Endothelial cell of umbilical vein (primary cell): Measurements from ENCODE around the gene ARHGDIB. TPM values are rescaled to one million over a fixed set of nuclear protein-coding genes. Genes with fewer than 3 reads are reported as not detected.

Experiments
- BruUV-seq: library from RNA; stranded (reverse); fragments of 400-500 nt; replicated peaks from 2 replicates; lab custom pipeline; 2021; lab: Mats Ljungman, UMichigan
- CTCF ChIA-PET: fragments of 300-600, 350-600 bp; sonication (Branson Sonifier 250); formaldehyde crosslinking; loops from one replicate; lab custom pipeline; 2021; ENCODE audit warnings: antibody characterized with exemption, inconsistent platforms; lab: Charles Lee
- POLR2A ChIA-PET: fragments of 300-600, 350-600 bp; sonication (Branson Sonifier 250); formaldehyde crosslinking; loops from one replicate; lab custom pipeline; 2021; ENCODE audit warnings: antibody characterized with exemption, inconsistent platforms; lab: Charles Lee
- DNase-seq: peaks from one replicate; pipeline ENCODE4 v3.0.0-alpha.2; 2011; ENCODE audit warnings: low read depth, low spot score
- FAIRE-seq: peaks from 2 replicates; lab custom pipeline; 2011; peaks lifted over from hg19 to GRCh38; lab: Jason Lieb, UNC
- H2AFZ ChIP-seq: 2 replicates; pipeline ENCODE4 v1.6.0; 2012; ENCODE audit warnings: low read depth, low read length, control low read depth, inconsistent platforms
- H3K27ac ChIP-seq: 2 replicates; pipeline ENCODE4 v1.5.1; 2011; ENCODE audit warnings: low read depth, mild to moderate bottlenecking, control low read depth, low read length, moderate library complexity; ENCODE audit not compliant: insufficient read depth
- H3K27me3 ChIP-seq, 2 experiments: 2 replicates each; pipeline versions ENCODE4 v1.6.0 to v1.6.1; 2011; ENCODE audit warnings: low read length in 2 of 2, mixed read lengths in 1 of 2; ENCODE audit not compliant: control insufficient read depth in 2 of 2, insufficient read depth in 2 of 2
- H3K36me3 ChIP-seq, 2 experiments: 2 replicates in 1 of 2; 3 replicates in 1 of 2; pipeline ENCODE4 v1.5.1; 2011; ENCODE audit warnings: low read length in 2 of 2, mild to moderate bottlenecking in 1 of 2, moderate library complexity in 1 of 2; ENCODE audit not compliant: control insufficient read depth in 2 of 2, insufficient read depth in 2 of 2; ENCODE audit errors: extremely low read depth in 1 of 2
- H3K4me1 ChIP-seq: 3 replicates; pipeline ENCODE4 v1.5.1; 2011; ENCODE audit warnings: mild to moderate bottlenecking, low read length; ENCODE audit not compliant: control insufficient read depth, insufficient read depth; ENCODE audit errors: extremely low read depth
- H3K4me2 ChIP-seq: 2 replicates; pipeline ENCODE4 v1.6.1; 2011; ENCODE audit warnings: low read length, control low read depth, mixed read lengths; ENCODE audit not compliant: insufficient read depth
- H3K4me3 ChIP-seq, 3 experiments: fragments of 200-600 bp in 1 of 3; sonication (generic), shearing (Covaris generic) in 1 of 3; replicated peaks in 1 of 3; 2 replicates each; pipeline ENCODE4 v1.5.1; 2011 to 2016; ENCODE audit warnings: control low read depth in 3 of 3, low read length in 3 of 3, mild to moderate bottlenecking in 2 of 3, inconsistent platforms in 1 of 3, low read depth in 1 of 3, moderate library complexity in 1 of 3; ENCODE audit not compliant: insufficient read depth in 1 of 3
- H3K79me2 ChIP-seq: 2 replicates; pipeline ENCODE4 v1.6.0; 2012; ENCODE audit warnings: low read length, inconsistent platforms; ENCODE audit not compliant: control insufficient read depth, insufficient read depth
- H3K9ac ChIP-seq: replicated peaks from 2 replicates; pipeline ENCODE3; 2011; ENCODE audit warnings: low read length, control low read depth; ENCODE audit not compliant: insufficient read depth; ENCODE audit errors: extremely low read depth
- H3K9me1 ChIP-seq: replicated peaks from 3 replicates; pipeline ENCODE4 v1.6.0; 2011; ENCODE audit warnings: mild to moderate bottlenecking, low read length; ENCODE audit not compliant: control insufficient read depth, insufficient read depth; ENCODE audit errors: extremely low read depth
- H3K9me3 ChIP-seq: replicated peaks from 2 replicates; pipeline ENCODE4 v1.5.1; 2012; ENCODE audit warnings: low read length, inconsistent platforms; ENCODE audit not compliant: control insufficient read depth, insufficient read depth
- H4K20me1 ChIP-seq: replicated peaks from 2 replicates; pipeline ENCODE3; 2011; ENCODE audit warnings: mild to moderate bottlenecking, low read length; ENCODE audit not compliant: control insufficient read depth, insufficient read depth; ENCODE audit errors: extremely low read depth
- EZH2 ChIP-seq: IDR thresholded peaks from 2 replicates; pipeline ENCODE4 v1.6.1; 2012; ENCODE audit warnings: borderline replicate concordance, low read depth, mild to moderate bottlenecking, moderate library complexity, low read length, inconsistent platforms; ENCODE audit not compliant: severe bottlenecking
- FOS ChIP-seq: IDR thresholded peaks from 2 replicates; pipeline ENCODE4 v1.6.1; 2011; ENCODE audit warnings: mild to moderate bottlenecking, low read length, moderate library complexity, borderline replicate concordance; ENCODE audit not compliant: insufficient read depth
- GATA2 ChIP-seq: IDR thresholded peaks from 2 replicates; pipeline ENCODE4 v1.7.0; 2011; ENCODE audit warnings: low read depth, mild to moderate bottlenecking, moderate library complexity, mixed read lengths, low read length; ENCODE audit not compliant: insufficient read length, insufficient read depth
- JUN ChIP-seq: IDR thresholded peaks from 2 replicates; pipeline ENCODE4 v1.6.1; 2011; ENCODE audit warnings: borderline replicate concordance, low read depth; ENCODE audit not compliant: insufficient read length, insufficient read depth
- MYC ChIP-seq: IDR thresholded peaks from one replicate; pipeline ENCODE4 v1.6.1; 2011; ENCODE audit warnings: mild to moderate bottlenecking, low read depth, low read length
- POLR2A ChIP-seq: IDR thresholded peaks from 2 replicates; pipeline ENCODE4 v1.6.1; 2012; ENCODE audit warnings: low read depth, mild to moderate bottlenecking, control low read depth, low read length
- POLR2AphosphoS5 ChIP-seq: IDR thresholded peaks from 2 replicates; pipeline ENCODE4 v1.6.1; 2012; ENCODE audit warnings: low read depth, mild to moderate bottlenecking, control low read depth, low read length, moderate library complexity; ENCODE audit not compliant: insufficient read depth
- dilution Hi-C: fragments of 300-500 bp; cut with MboI; formaldehyde crosslinking; loops from one replicate; pipeline ENCODE4 v1.15.0; 2019; ENCODE audit warnings: low sequenced_read_pairs; ENCODE audit not compliant: extremely low pct_ligation_motif_present
- intact Hi-C: fragments of 100-400 bp; cut with micrococcal nuclease; formaldehyde crosslinking; loops from one replicate; pipeline ENCODE4 v1.10.0; 2022
- polyA plus RNA-seq, 4 experiments: library from polyadenylated mRNA; depleted of rRNA in 3 of 4; stranded (reverse) in 3 of 4; unstranded in 1 of 4; fragments of >200 nt; gene quantifications; 2 replicates each; pipeline versions ENCODE4 v1.2.1 to v1.2.3, GENCODE V29; 2011 to 2012; ENCODE audit warnings: missing spikeins in 1 of 4
- total RNA-seq: library from RNA; stranded (reverse); gene quantifications from 2 replicates; pipeline ENCODE4 v1.2.3, GENCODE V29; 2021
- TF ChIP-seq, protein P1 (sequence below): IDR thresholded peaks from 2 replicates; pipeline ENCODE4 v1.6.1; 2011; ENCODE audit not compliant: insufficient read depth, insufficient read length
- TF ChIP-seq, protein P2 (sequence below), 2 donors: IDR thresholded peaks; 1 replicate in 1 of 2; 2 replicates in 1 of 2; pipeline ENCODE4 v1.5.1; 2011; ENCODE audit warnings: low read length in 2 of 2, mild to moderate bottlenecking in 2 of 2, moderate library complexity in 2 of 2, control low read depth in 1 of 2, inconsistent platforms in 1 of 2, low read depth in 1 of 2; ENCODE audit not compliant: insufficient read depth in 1 of 2; ENCODE audit errors: extremely low read depth in 1 of 2

The ARHGDIB gene
- total and polyA plus RNA-seq, 2 donors (not counting 3 experiments of a cell fraction or from before 2014, with no cell fraction given), result 483 to 1,200 TPM

DNA sequence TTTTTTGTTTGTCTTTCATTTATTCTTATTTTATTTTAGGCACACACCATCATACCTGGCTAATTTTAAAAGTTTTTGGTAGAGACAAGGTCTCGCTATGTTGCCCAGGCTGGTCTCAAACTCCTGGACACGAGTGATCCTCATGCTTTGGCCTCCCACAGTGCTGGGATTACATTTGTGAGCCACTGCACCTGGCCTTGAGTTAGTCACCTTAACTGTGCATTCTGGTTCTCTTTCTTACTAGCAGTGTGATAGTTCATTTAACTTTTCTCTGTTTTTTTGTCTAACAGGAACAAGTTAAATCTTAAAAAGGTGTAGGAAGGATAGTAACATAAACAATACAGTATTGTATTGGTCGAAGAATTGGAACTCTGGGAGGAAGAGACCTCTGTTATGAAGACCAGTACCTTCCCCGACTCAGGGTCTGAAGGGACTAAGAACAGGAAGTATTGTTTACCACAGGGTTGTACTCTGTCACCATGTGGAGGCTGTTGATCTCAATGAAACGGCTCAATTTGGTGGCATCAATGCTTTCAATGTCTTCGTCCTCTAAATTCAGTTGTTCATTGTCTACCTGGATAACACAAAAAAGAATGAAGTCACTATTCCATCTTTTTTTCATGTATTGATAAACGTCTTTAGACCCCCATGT, 40.8 kb downstream of the ARHGDIB start:
- ChIA-PET CTCF (no interaction called here), POLR2A (no interaction called here)
- BruUV-seq, result no TSS peak
- no peaks in the 10 kb centered on the region for H3K4me1 ChIP-seq
- H3K9me3 ChIP-seq, result no peaks in the 10 kb centered on the region
- dilution Hi-C loops (no loop called here), intact Hi-C loops (no loop called here)
- no peaks in the 10 kb centered on the region for H3K9me1 ChIP-seq
- H3K4me2 ChIP-seq, result no peak overlapping the region
- H3K79me2 ChIP-seq, result no peaks in the 10 kb centered on the region
- H3K9ac ChIP-seq, result no peak overlapping the region
- no peaks in the 10 kb centered on the region for H3K36me3 ChIP-seq
- TF ChIP-seq EZH2 (no peak), JUN (no peak), POLR2A (no peak), GATA2 (no peak), POLR2AphosphoS5 (no peak), FOS (no peak), MYC (no peak)
- TF ChIP-seq, protein P1, sequence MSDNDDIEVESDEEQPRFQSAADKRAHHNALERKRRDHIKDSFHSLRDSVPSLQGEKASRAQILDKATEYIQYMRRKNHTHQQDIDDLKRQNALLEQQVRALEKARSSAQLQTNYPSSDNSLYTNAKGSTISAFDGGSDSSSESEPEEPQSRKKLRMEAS, result no peak
- TF ChIP-seq, protein P2, sequence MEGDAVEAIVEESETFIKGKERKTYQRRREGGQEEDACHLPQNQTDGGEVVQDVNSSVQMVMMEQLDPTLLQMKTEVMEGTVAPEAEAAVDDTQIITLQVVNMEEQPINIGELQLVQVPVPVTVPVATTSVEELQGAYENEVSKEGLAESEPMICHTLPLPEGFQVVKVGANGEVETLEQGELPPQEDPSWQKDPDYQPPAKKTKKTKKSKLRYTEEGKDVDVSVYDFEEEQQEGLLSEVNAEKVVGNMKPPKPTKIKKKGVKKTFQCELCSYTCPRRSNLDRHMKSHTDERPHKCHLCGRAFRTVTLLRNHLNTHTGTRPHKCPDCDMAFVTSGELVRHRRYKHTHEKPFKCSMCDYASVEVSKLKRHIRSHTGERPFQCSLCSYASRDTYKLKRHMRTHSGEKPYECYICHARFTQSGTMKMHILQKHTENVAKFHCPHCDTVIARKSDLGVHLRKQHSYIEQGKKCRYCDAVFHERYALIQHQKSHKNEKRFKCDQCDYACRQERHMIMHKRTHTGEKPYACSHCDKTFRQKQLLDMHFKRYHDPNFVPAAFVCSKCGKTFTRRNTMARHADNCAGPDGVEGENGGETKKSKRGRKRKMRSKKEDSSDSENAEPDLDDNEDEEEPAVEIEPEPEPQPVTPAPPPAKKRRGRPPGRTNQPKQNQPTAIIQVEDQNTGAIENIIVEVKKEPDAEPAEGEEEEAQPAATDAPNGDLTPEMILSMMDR (IDR thresholded peaks at IDR 0.05; ENCODE audit: extremely low read depth in 1 of 2, insufficient read depth in 1 of 2, low read depth in 1 of 2, low read length in 2 of 2), result no peak
- no peak overlapping the region for H3K4me3 ChIP-seq
- H2AFZ ChIP-seq, result no peak overlapping the region
- FAIRE-seq, result no peak
- no peaks in the 10 kb centered on the region for H4K20me1 ChIP-seq
- no peak for DNase-seq
- H3K27me3 ChIP-seq, result no peaks in the 10 kb centered on the region
- H3K27ac ChIP-seq, result no peak overlapping the region
